T-helper 2 cell treated with Interferon-gamma antibody and Interleukin-4, amounts not matched to agents 100 ng/mL and 5 ng/mL, for 36 hours (primary cell): ENCODE results near the gene RNF8. TPM values are rescaled to one million over a fixed set of nuclear protein-coding genes. Genes with fewer than 3 reads are reported as not detected.
"Not testable (repeated sequence)": the region's sequence is repeated elsewhere in the genome, so short reads cannot be mapped to it uniquely, and the experiment has no call there.

Experiments
- intact Hi-C: fragments of 100-400 bp; cut with micrococcal nuclease; formaldehyde crosslinking; loops from one replicate; pipeline ENCODE4 v1.15.1; 2023
- total RNA-seq: library from RNA; stranded (reverse); gene quantifications from 2 replicates; pipeline ENCODE4 v1.2.3, GENCODE V29; 2022

The RNF8 gene, protein sequence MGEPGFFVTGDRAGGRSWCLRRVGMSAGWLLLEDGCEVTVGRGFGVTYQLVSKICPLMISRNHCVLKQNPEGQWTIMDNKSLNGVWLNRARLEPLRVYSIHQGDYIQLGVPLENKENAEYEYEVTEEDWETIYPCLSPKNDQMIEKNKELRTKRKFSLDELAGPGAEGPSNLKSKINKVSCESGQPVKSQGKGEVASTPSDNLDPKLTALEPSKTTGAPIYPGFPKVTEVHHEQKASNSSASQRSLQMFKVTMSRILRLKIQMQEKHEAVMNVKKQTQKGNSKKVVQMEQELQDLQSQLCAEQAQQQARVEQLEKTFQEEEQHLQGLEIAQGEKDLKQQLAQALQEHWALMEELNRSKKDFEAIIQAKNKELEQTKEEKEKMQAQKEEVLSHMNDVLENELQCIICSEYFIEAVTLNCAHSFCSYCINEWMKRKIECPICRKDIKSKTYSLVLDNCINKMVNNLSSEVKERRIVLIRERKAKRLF
- total RNA-seq, result 22.8 and 26.8 TPM in 2 replicates

DNA sequence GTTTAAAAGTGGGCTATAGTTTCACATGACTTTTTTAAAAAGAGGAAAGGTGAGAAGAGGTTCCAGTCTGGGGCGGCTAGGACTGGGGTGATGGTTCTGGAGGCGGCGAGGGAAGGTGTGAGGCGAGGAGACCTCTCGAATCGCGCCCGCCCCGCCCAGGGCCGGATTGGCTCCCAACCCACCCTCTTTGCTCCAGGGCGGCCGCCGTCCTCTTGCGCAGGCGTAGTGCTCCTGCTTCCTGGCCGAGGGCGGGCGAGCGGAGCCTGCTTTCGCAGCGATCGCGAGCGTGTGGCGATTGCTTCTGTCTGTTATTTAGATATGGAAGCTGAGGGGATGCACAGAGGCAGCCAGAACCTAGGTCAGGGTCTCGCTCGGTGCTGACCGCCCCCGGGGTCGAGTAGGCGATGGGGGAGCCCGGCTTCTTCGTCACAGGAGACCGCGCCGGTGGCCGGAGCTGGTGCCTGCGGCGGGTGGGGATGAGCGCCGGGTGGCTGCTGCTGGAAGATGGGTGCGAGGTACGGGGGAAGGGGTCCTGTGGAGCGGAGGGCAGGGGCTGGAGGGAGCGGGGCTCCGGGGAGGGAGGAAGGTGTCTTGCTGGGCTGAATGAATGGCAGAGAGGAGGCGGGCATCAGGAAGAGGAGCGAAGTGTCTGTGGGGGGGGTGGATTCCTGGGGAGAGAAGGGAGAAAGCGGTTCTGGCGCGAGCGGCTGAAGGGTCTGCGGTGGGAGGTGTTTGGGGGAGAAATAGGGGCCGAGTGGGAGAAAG is at the start of gene RNF8:
Gene RNF8 (plus strand): TSS at position 223 of the 765 bp plus-strand sequence. CDS start 182 bp downstream, at position 405.
- intact Hi-C loops, result loop anchor here (1.0 to 2.0 kb wide), 2 partner anchors 79 to 465 kb away; partner anchors contain the start of genes CMTR1 and ZFAND3

DNA sequence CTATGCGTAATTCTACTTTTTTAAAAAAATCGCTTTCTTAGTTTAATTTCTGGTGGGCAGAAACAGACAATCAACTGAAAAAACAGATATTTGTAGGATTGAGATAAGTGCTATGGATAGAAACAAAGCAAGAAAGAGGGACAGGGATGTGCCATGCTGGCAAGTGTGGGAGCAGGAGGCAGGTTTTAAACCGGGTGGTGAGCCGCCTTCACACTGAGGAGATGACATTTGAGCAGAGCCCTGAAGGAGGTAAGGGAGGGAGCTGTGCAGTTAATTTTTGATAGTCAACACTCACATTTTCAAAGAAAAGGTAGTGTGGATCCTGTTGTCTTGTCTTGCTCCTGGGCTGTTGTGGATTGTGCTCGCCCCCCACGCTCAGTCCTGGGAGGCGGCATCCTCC is 49.0 kb upstream of the RNF8 start:
- intact Hi-C loops, result no loop called here

DNA sequence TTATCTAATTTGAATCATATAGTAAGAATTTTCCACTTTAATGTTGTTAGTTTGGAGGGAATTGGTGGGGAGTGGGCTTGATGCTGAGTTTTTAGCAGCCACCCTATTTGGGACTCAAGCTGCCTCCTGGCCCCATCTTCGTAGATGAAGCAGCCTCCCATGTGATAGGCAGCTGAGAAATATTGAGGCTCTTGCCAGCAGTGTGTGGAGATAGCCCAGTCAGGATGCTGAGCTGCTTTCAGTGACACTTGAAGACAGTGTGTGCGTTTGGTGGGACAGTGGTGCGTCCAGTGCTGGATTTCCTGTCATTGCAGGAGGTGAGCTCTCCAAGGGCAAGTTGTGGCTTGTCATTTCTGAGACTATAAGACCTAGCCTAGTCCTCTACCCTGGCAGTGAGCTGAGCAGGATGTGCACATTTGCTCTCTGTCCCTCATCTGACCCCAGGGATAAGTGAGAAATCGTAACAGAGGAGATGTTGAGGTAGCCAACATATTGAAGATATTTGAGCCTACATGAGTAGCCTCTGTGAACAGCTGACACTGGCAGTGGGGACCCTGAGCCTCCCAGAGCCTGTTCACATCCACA is 47.9 kb upstream of the RNF8 start:
- intact Hi-C loops, result no loop called here

DNA sequence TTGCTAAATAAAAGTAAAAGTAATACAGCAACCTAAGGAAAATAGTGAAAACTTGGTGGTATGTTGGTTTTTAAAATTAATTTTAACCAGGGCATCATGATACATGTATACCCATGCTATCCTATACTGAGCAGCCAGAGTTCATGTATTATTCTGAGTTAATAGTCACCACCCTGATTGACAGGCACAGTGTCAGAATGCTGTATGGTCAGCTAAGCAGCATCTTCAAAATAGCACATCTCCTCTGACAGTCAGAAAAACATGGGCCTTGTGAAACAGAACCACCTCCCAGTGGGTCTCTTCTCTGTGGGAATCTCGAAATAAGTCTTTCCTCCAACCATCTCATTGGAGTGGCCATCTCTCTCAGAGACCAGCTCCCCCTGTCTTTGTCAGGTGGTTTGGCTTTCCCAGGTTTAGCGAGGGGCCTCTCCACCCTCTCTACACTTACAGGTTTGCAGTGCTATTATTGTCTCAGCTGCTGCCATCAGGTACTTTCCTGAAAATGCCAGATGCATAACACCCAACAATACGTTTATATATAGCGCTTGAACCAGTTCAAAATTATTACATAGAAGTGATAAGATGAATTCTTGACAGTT is 47.1 kb upstream of the RNF8 start:
- intact Hi-C loops, result no loop called here

DNA sequence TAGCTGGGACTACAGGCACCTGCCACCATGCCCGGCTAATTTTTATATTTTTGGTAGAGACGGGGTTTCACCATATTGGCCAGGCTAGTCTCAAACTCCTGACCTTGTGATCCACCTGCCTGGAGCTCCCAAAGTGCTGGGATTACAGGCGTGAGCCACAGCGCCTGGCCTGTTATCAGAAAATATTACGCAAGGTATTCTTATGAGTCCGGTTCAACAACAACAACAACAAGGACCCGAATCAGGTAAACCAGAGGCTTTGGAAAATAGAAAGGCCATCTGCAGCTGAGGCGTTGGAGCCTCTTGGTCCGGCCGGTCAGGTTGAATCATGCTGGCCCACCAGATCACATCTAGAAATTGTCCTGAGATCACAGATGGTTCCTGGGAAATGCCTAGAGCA is 46.3 kb upstream of the RNF8 start:
- intact Hi-C loops, result not testable (repeated sequence)

DNA sequence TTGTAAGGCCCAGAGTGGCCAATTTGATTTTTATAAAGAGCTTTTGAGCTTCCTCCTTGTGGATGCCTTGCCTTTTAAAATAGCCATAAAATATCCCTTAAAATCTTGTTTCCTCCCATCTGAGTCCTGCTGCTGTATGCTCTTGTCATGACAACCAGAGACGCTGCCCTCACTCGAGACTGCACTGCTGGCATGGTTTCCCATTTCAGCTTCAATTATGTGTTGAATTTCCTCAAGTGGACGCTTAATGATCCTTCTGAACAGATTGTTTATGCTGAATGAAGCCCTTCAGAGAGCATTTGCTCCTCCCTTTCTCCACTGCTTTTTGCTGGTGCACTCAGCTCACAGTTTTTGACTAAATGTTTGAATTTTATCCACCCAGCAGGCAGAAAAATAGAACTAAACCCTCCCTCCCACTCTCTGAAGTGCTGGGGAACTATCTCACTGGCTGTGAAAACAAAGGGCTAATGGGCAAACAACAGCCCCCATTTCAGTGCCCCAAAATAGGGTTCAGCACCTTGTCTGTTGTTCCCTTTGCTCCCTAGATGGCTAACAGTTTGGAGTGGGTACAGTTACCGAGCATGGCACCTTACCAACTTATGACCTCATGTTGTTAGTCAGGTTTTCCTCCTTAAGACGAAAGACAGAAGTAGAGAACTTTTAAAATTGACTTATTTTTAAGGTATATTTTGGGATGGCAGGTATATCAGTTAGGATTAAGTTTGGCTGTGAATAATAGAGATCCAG is 45.5 kb upstream of the RNF8 start:
- intact Hi-C loops, result no loop called here

DNA sequence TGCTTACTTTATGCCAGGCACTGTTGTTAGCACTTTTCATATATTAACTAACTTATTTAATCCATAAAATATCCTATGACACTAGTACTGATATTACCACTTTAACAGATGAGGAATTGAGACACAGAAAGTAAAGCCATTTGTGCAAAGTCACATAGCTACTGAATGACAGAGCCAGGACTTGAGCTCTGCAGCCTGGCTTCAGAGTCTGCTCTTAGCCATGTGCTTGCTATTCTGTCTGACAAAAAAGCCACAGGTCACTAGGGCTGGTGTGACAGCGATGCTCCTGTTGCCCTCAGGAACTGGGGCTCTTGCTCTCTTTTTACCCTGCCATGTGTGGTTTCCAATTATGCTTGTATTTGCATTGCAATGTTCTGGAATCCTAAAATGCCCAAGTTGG is 44.7 kb upstream of the RNF8 start:
- intact Hi-C loops, result no loop called here

DNA sequence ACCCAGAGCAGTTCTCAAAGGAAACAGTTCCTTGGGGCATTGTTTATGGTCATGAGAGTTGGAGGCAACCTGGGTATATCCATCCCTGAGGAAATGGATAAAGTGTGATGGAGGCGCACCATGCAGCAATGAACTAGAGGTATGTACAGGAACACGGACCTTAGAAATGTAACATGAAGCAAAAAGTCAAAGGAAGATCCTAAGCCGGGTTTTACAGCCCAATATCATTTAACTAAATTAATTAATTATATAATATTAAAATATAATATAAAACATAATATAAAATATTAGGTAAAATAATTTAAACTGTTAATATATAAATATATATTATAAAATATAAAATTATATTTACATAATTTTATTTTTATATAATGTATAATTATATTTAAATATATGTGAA is 44.1 kb upstream of the RNF8 start:
- intact Hi-C loops, result no loop called here

DNA sequence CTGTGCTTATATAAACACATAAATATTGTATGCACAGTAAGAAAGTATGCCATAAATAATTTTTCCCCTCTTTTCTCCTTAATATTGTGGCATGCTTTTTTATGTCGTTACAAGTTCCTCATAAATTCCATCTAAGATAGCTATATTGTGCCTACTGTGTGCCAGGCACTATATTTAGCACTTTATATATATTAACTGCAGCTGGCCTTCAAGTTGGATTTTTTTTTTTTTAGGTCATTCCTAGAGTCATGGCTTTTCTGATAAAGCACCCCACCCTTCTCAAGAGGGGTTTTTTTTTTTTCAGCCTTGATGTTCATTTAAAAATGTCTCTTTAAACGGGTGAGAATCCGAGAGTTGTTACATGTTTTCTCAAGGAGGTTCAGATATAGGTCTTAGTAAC is 42.8 kb upstream of the RNF8 start:
- intact Hi-C loops, result no loop called here

DNA sequence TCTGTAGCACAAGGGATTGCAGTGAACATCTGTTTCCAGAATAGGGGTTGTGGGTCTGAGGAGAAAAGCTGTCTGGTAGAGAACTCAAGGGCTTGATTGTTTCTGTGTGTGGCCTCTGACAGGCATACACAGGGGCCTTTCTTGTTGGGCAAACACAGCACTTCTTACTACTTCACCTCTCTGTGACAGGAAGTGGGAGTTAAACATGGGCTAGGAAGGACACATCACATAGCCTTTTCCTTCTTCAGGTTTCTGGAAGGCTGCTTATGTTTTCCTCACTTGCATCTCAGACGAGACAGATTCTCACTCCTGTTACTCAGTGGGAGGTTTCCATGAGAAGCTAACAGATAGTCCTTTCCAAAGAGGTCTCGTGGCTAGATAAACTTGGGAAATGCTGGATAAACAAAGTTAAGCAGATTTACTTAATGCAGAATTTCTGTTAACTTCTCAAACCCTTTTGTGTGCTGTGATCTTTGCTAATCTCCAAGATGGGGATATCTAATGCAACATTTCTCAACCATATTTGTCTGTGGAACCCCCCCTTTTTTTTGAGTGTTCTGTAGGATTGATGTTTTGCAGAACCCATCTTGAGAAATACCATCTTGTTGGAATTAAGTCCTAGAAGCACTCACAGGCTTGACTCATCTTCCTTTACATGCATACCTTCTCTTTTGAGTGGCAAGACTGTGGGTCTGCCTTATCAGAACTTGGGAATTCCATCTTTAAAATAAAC is 41.9 kb upstream of the RNF8 start:
- intact Hi-C loops, result no loop called here

DNA sequence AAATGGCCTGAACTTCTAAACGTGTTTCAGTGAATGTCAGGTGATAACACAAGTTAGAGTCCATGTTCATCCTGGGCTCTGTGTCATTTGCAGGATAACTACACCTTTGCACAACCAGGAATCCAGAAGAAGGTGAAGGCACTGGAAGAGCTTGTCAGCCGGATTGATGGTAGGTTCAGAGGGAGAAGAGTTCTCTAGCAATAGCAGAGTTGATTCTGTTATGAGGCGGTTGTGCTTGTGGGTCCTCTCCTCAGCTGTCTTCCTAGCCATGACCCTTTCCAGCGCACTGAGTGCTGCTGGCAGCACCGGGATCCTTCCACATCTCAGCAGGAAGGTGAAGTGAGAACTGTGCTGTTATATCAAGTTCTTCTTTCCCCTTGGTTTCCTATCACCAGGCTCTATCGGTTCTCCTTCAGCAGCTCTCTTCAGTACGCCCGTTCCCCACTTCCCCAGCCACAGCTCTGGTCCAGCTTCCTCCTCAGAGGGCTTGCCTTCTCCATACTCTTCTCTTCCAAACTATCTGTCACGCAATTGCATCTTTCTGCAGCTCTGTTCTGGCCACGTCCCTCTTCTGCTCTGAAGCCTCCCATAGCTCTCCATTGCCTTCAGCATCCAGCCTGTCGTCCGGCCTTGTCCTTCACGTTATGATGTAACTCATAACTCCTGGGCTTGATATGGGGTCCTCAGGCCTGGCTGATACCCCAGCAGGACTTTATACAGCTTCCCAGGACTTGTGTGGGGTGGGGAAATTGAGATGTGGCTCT is 39.9 kb upstream of the RNF8 start:
- intact Hi-C loops, result no loop called here

DNA sequence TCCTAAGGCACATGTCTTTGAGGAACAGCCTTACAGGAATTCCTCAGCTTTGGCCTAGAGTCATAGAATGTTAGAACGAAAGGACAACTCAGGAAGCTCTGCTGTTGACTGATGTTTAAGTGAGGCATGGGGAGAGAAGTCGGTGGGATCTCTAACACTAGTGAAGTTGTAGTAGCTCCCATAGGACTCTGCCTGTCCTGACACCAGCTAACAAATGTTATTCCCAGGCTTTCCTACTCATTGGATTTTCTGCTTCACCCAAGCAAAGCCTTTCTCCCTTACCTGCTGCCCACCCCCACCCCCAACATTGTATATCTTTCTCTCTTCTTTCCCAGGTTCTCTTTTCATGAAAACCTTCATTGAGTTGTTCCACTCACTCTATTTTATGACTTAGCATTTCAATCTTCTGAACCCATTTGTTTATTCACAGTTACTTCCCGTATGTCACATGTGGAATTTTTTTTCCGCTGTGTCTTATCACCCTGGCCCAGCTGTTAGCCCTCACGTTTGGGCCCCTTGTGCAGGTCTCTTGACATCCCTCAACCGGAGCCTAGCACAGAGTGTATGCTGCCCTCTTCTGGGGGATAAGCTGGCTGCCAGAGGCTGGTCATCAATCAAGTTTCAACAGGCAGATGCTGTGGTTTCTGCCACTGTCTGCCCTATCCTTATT is 39.2 kb upstream of the RNF8 start:
- intact Hi-C loops, result loop anchor here (1.0 kb wide), 1 partner anchor 296 kb away; no protein-coding TSS in a partner anchor

DNA sequence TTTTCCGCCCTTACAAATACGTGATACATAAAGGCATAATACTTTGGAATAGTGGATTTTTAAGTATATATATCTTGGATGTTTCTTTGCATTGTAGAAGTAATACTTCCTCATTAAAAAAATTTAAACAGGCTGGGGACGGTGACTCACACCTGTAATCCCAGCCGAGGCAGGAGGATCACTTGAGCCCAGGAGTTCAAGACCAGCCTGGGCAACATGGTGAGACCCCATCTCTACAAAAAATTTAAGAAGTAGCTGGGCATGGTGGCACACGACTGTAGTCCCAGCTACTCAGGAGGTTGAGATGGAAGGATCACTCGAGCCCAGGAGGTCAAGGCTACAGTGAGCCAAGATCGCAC is 38.6 kb upstream of the RNF8 start:
- intact Hi-C loops, result loop anchor here (1.0 kb wide), 1 partner anchor 297 kb away; no protein-coding TSS in a partner anchor

DNA sequence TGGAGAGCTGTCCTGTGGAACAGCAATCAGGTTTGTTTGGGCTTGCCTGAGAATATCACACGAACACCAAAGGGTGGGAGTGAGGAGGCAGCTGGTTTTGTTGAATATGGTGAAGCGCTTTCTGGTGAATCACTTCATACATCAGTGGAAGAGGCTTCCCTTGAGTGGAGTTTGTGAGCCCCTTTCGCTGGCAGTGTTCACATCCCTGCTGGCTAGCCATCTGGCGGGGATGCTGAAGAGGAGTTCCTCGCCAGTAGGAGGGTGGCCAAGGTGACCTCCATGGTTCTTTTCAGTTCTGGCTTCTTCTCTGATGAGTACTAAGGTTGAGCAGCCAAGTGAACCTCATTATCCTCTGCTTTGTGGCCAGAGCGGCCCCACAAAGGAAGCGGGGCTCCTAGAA is 37.7 kb upstream of the RNF8 start:
- intact Hi-C loops, result no loop called here

DNA sequence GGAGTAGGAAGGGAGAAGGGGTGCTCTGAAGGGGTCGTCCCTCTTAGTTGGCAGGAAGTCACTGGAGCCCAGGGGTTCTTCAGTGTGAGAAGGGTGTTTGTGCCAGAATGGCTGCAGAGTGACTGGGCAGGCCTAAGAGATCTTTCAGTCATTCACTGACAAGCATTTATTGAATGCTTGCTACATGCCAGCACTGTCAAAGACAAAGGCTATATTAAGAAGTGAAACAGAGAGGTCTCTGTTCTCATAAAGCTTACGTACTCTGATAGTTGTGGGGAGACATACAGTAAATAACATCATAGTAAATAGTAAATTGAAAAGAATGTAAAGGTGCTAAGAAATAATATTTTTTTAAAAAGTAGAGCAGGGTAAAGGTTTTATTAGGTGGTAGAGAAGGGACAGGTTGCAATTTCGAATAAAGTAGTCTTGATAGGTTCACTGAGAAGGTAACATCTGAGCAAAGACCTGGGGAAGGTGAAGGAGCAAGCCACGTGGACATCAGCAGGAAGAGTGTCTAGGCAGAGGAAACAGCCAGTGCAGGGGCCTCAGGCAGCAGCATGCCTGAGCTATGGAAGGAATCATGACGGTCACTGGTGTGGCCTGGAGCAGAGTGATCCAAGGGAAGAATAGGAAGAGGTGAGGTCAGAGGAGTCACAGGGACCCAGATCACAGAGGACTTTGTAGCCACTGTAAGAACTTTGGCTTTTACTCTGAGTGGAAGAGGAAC is 36.3 kb upstream of the RNF8 start:
- intact Hi-C loops, result no loop called here

DNA sequence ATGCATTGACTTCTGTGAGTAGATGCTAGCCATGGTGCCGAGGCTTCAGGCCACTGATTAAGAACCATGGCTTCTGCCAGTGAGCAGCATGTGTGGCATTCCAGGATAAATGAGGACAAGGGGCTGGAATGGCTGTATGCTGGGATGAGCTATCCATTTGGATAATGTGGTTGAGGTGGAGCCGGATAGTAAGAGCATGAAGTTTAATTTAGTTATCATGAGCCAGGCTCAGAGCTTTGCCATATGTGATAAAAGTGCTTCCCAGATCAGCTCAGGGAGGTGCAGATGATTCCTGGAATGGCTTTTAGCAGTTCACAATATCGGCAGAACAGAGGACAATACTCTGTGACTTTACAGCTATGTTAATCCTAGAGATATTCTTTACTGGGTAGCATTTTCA is 34.6 kb upstream of the RNF8 start:
- intact Hi-C loops, result no loop called here

DNA sequence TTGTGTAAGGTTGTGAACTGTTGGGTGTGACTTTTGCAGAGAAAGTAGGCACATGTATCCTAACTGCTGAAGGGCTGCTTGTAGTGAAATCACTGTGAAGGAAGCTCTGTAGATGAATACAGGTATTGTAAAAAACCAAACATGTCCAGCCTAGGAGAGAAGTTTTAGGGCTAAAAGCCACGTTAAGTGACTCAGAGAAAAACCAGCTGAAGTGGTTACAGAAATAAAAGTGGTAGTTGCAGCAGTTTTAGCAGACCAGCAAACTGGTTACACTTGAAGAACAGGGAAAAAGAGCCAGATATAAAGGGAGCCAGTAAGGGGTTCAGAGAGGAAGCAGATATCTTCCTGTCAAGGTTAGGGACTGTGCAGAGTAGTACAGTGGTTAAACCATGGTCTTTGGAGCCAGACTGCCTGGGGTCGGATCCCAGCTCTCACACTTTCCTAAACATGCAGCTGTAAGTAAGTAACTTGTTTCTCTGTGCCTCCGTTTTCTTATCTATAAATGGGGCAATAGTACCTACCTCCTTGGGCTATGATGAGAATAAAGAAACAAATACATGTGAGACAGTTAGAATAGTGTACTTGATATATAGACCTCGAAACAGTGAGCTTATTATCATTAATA is 33.8 kb upstream of the RNF8 start:
- intact Hi-C loops, result no loop called here

DNA sequence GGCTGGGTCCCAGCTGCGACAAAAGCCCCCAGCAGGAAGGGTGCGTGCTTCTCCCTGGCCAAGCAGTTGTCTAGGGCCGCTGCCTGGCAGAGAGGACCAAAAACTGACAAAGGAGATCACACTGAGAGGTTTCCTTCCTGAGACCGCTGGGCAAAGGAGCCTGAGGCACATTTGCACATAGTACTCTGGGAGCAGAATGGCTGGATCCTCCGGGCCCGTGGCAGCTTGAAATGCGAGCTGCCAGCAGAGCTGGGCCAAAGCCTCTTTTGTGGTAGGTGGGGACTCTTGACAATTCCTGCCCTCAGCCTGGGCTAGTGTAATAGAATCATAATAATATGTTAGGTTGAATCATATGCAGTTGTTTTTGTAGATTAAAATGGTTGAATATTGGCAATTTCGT is 33.1 kb upstream of the RNF8 start:
- intact Hi-C loops, result no loop called here
